DOHH2 (cell line): Measurements from ENCODE around the gene IKZF2.

ENCODE experiments used
- CTCF ChIP-seq: fragments of 200-600 bp; sonication (generic); IDR thresholded peaks from one replicate; pipeline ENCODE4 v1.5.1; 2014; ENCODE audit warnings: antibody characterized with exemption, mild to moderate bottlenecking, low read depth, low read length; ENCODE audit not compliant: poor library complexity, severe bottlenecking
- EZH2phosphoT487 ChIP-seq: fragments of 200-600 bp; sonication (generic); IDR thresholded peaks from 2 replicates; pipeline ENCODE4 v1.6.1; 2017; ENCODE audit warnings: borderline replicate concordance, mild to moderate bottlenecking, antibody characterized with exemption, low read length, moderate library complexity, mixed read lengths

GRCh38 chr2:213119061-213119809 lies 32.2 kb downstream of the IKZF2 start:
- TF ChIP-seq CTCF (no peak), EZH2phosphoT487 (no peak)
